Psoas muscle (tissue), 8 donors: ENCODE data around the gene RPLP2. TPM values are rescaled to one million over a fixed set of nuclear protein-coding genes. Genes with fewer than 3 reads are reported as not detected.

Experiments used
- ATAC-seq, 4 donors: fragments of 200-7000 bp; cut with Tn5 transposase; one replicate each; pipeline ENCODE4 v1.9.1; 2020; ENCODE audit warnings: moderate library complexity in 3 of 4, mild to moderate bottlenecking in 2 of 4
- DNase-seq, 2 donors: peaks; one replicate each; pipeline ENCODE4 v3.0.0-alpha.2; 2020
- H3K27ac ChIP-seq: fragments of 200-600 bp; one replicate; pipeline ENCODE4 v1.8.0; 2022
- H3K27me3 ChIP-seq, 3 donors: fragments of 200-600 bp in 1 of 3; one replicate each; pipeline versions ENCODE4 v1.6.1 to v1.8.0; 2013 to 2022; ENCODE audit warnings: low read length in 2 of 3, mild to moderate bottlenecking in 2 of 3, moderate library complexity in 1 of 3; ENCODE audit not compliant: insufficient read depth in 3 of 3
- H3K36me3 ChIP-seq, 2 donors: fragments of 200-600 bp in 1 of 2; one replicate each; pipeline versions ENCODE4 v1.6.1 to v1.8.0; 2013 to 2022; ENCODE audit warnings: low read depth in 1 of 2, mild to moderate bottlenecking in 1 of 2, moderate library complexity in 1 of 2; ENCODE audit not compliant: insufficient read depth in 1 of 2
- H3K4me1 ChIP-seq: fragments of 200-600 bp; one replicate; pipeline ENCODE4 v1.8.0; 2022
- H3K4me3 ChIP-seq: fragments of 200-600 bp; one replicate; pipeline ENCODE4 v1.8.0; 2022; ENCODE audit warnings: mild to moderate bottlenecking
- H3K9me3 ChIP-seq: fragments of 200-600 bp; one replicate; pipeline ENCODE4 v1.8.0; 2022
- WGBS, 3 donors: extraction: QIAGEN DNeasy Blood & Tissue Kit; methylation state at CpG; one replicate each; pipeline versions ENCODE4 v1.1.6 to v1.1.7; 2013; 5-methylcytosine and 5-hydroxymethylcytosine counted together
- intact Hi-C, 2 donors: fragments of 100-400 bp; cut with DNase I; formaldehyde crosslinking; loops; one replicate each; pipeline versions ENCODE4 v1.11.0 to v1.14.2; 2022
- polyA plus RNA-seq, 3 donors: library from polyadenylated mRNA; stranded (reverse); fragments of 200-250 nt; gene quantifications; one replicate each; pipeline ENCODE4 v1.2.3, GENCODE V29; 2013
- total RNA-seq, 4 donors: library from RNA; stranded (reverse); fragmentation: NEBNext Ultra II Directional in 2 of 4; extraction: Animal tissue kit (Norgen Biotek cat#: 25700) in 2 of 4; gene quantifications; one replicate each; pipeline versions ENCODE4 v1.2.1 to v1.2.4, GENCODE V29; 2021 to 2023
- TF ChIP-seq, protein P1 (sequence below): fragments of 200-600 bp; IDR thresholded peaks from one replicate; pipeline ENCODE4 v1.8.0; 2022; ENCODE audit warnings: antibody characterized with exemption
- donor health status: healthy with polysubstance abuse.
- donor health status: DM: no; HTN: no; CAD: no; lungs with moderate emphysema.
- donor health status: Bipolar disorder and iron deficiency.
- donor health status: healthy.
- donor health status: DM: yes; HTN: yes; CAD: no.
- donor health status: DM: no; HTN: no; CAD: no.
- donor health status: DM: no; HTN: no; CAD: no.
- donor health status: DM: yes; HTN: yes; CAD: no.

RPLP2 gene
- total and polyA plus RNA-seq, 7 donors: 779 to 1,781 (median 1,246) TPM

DNA sequence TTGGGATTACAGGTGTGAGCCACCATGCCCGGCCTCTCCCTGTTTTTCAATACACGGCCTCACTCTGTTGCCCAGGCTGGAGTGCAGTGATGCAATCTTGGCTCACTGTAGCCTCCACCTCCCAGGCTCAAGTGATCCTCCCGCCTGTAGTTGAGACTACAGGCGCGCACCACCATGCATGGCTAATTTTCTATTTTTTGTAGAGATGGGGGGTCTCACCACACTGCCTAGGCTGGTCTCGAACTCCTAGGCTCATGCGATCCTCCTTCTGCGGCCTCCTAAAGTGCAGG is 44.0 kb upstream of the RPLP2 start:
- no peak overlapping the region for H3K4me3 ChIP-seq
- DNase-seq (no peak), ATAC-seq (no peak)
- peaks cover 0 to 89% of the 10 kb centered on the region in 2 donors for H3K36me3 ChIP-seq
- intact Hi-C loops: no loop called here
- TF ChIP-seq, protein P1, sequence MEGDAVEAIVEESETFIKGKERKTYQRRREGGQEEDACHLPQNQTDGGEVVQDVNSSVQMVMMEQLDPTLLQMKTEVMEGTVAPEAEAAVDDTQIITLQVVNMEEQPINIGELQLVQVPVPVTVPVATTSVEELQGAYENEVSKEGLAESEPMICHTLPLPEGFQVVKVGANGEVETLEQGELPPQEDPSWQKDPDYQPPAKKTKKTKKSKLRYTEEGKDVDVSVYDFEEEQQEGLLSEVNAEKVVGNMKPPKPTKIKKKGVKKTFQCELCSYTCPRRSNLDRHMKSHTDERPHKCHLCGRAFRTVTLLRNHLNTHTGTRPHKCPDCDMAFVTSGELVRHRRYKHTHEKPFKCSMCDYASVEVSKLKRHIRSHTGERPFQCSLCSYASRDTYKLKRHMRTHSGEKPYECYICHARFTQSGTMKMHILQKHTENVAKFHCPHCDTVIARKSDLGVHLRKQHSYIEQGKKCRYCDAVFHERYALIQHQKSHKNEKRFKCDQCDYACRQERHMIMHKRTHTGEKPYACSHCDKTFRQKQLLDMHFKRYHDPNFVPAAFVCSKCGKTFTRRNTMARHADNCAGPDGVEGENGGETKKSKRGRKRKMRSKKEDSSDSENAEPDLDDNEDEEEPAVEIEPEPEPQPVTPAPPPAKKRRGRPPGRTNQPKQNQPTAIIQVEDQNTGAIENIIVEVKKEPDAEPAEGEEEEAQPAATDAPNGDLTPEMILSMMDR: no peak
- peaks cover 4% of the 10 kb centered on the region for H3K4me1 ChIP-seq
- H3K9me3 ChIP-seq: no peaks in the 10 kb centered on the region
- WGBS, 3 donors: 94 to 95% (median 94%) methylated on average over 8 of the region's 8 CpGs
- no peaks in the 10 kb centered on the region for H3K27me3 ChIP-seq
- H3K27ac ChIP-seq: no peak overlapping the region

DNA sequence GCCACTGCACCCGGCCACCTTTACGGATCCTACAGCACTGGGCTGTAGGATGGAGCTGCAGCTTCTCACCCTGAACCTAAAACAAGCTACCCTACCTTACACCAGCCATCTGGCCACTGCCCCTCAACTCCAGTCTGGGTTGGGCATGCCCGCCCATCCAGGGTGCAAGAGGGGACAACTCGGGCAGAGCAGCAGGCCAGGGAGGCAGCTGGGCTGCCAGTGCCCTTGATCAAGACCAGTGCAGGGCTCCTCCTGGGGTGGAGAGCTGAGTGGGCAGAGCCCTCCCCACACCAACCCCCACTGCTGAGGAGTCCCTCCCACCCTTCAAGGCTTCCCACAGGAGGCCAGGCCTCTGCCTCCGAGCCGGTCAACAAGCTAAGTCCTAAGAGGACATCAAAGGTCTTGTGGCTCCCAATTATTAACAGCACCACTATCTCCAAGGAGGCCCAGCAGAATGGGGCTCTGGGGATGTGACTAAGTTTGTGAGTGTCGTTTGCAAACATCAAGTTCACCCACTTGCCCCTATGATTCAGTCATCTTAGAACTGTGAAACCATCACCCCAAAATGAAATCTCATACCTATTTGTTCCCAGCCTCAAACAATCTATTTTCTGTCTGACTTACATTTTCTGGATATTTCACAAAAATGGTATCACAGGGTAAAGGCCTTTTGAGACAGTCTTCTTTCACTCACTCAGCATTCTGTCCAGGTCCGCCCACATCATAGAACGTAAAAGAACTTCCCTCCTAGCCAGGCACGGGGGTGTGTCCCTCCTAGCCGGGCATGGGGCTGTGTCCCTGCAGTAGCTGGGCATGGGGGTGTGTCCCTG is 43.4 kb upstream of the RPLP2 start:
- TF ChIP-seq, protein P1: no peak
- no peaks in the 10 kb centered on the region for H3K9me3 ChIP-seq
- WGBS, 3 donors: 76 to 82% (median 77%) methylated on average over 10 to 11 of the region's 11 CpGs
- no peak for ATAC-seq
- H3K27me3 ChIP-seq: no peaks in the 10 kb centered on the region
- peaks cover 4% of the 10 kb centered on the region for H3K4me1 ChIP-seq
- no peak for DNase-seq
- H3K27ac ChIP-seq: no peak overlapping the region
- intact Hi-C loops: no loop called here
- no peak overlapping the region for H3K4me3 ChIP-seq
- peaks cover 0 to 89% of the 10 kb centered on the region in 2 donors for H3K36me3 ChIP-seq

DNA sequence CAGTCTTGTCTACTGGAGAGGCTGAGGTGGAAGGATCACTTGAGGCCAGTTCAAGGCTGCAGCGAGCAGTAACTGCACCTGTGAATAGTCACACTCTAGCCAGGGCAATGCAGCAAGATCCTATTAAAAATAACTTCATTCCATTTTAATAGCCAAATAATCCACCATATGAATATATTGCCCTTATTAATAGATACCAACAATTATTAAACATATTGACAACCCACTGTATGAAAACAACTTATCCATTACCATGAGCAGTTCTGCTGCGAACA is 42.9 kb upstream of the RPLP2 start:
- no peaks in the 10 kb centered on the region for H3K27me3 ChIP-seq
- DNase-seq (no peak), ATAC-seq (no peak)
- H3K4me3 ChIP-seq: no peak overlapping the region
- no peaks in the 10 kb centered on the region for H3K9me3 ChIP-seq
- peaks cover 0 to 89% of the 10 kb centered on the region in 2 donors for H3K36me3 ChIP-seq
- H3K27ac ChIP-seq: no peak overlapping the region
- TF ChIP-seq, protein P1: no peak
- intact Hi-C loops: no loop called here
- H3K4me1 ChIP-seq: peaks cover 4% of the 10 kb centered on the region
- WGBS, 3 donors: 87 to 100% (median 90%) methylated on average over 2 of the region's 2 CpGs

DNA sequence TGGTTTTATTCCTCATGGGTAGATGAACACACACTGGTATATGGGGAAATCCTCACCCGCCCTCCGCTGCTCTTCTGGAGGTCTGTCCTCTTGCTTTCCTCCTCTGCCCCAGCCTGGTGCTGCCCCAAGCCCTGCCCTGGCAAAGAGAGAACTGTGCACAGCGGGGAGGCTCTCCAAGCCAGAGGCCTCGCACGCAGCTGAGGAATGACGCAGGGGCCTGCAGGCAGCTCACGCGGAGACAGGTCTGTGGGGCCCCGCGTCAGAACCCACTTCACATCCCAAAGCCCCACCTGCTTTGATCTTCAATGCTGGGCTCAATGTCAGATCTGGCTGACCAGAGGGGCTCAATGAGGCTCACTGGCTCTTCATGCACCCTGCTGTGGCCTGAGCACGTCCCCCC is 42.5 kb upstream of the RPLP2 start:
- no peak overlapping the region for H3K27ac ChIP-seq
- H3K9me3 ChIP-seq: no peaks in the 10 kb centered on the region
- no peak overlapping the region for H3K4me3 ChIP-seq
- ATAC-seq (no peak), DNase-seq (no peak)
- no peaks in the 10 kb centered on the region for H3K27me3 ChIP-seq
- H3K4me1 ChIP-seq: peaks cover 4% of the 10 kb centered on the region
- TF ChIP-seq, protein P1: no peak
- 90 to 96% (median 94%) methylated on average over 11 of the region's 11 CpGs for WGBS, 3 donors
- intact Hi-C loops: no loop called here
- peaks cover 0 to 89% of the 10 kb centered on the region in 2 donors for H3K36me3 ChIP-seq
